ENCODE measurements around the gene PACRG.

DNA sequence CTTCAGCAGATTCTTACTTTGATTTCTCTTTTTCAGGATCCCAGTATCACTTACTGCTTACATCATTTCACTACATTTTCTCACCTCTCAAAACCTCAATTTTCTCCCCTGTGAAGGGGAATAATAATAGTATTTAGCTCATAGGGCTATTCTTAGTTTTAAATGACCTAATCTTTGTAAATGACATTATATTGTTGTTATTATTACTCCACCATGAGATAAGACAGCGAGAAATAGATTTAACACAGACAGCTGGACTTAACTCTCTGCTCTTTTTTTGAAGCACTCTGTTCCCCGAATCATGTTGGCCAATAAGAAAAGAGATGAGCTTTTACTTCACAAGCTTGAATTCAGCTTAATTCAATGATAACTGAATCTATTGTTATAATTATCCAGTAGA is 578.2 kb downstream of the PACRG start:
- TF ChIP-seq, protein P1, sequence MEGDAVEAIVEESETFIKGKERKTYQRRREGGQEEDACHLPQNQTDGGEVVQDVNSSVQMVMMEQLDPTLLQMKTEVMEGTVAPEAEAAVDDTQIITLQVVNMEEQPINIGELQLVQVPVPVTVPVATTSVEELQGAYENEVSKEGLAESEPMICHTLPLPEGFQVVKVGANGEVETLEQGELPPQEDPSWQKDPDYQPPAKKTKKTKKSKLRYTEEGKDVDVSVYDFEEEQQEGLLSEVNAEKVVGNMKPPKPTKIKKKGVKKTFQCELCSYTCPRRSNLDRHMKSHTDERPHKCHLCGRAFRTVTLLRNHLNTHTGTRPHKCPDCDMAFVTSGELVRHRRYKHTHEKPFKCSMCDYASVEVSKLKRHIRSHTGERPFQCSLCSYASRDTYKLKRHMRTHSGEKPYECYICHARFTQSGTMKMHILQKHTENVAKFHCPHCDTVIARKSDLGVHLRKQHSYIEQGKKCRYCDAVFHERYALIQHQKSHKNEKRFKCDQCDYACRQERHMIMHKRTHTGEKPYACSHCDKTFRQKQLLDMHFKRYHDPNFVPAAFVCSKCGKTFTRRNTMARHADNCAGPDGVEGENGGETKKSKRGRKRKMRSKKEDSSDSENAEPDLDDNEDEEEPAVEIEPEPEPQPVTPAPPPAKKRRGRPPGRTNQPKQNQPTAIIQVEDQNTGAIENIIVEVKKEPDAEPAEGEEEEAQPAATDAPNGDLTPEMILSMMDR (IDR thresholded peaks at IDR 0.05), result no peak
- TF ChIP-seq POLR2A (IDR thresholded peaks at IDR 0.05) (no peak), POLR2AphosphoS5 (IDR thresholded peaks at IDR 0.05) (no peak), EP300 (IDR thresholded peaks at IDR 0.05) (no peak)

Measured in upper lobe of left lung (tissue), 4 donors.